Activated naive CD8-positive, alpha-beta T cell treated with anti-CD3 and anti-CD28 coated beads for 36 hours (primary cell): ENCODE results near the gene ZNF407. TPM values are rescaled to one million over a fixed set of nuclear protein-coding genes. Genes with fewer than 3 reads are reported as not detected.

Source experiments
- DNase-seq: peaks from one replicate; pipeline ENCODE4 v3.0.0; 2021
- H3K27ac Mint-ChIP-seq: one replicate; pipeline ENCODE4 v1.8.0; 2022; ENCODE audit warnings: mild to moderate bottlenecking, moderate library complexity, mixed read lengths
- H3K27me3 Mint-ChIP-seq: one replicate; pipeline ENCODE4 v1.8.0; 2022; ENCODE audit warnings: mild to moderate bottlenecking, mixed read lengths
- H3K36me3 Mint-ChIP-seq: one replicate; pipeline ENCODE4 v1.8.0; 2021; ENCODE audit warnings: mild to moderate bottlenecking, mixed read lengths
- H3K4me1 Mint-ChIP-seq: one replicate; pipeline ENCODE4 v1.8.0; 2021; ENCODE audit warnings: mixed read lengths
- H3K4me3 Mint-ChIP-seq: one replicate; pipeline ENCODE4 v1.8.0; 2022; ENCODE audit warnings: mild to moderate bottlenecking, moderate library complexity, mixed read lengths
- H3K9me3 Mint-ChIP-seq: one replicate; pipeline ENCODE4 v1.8.0; 2022; ENCODE audit warnings: mixed read lengths
- total RNA-seq, 2 experiments: library from RNA; stranded (reverse); gene quantifications; one replicate each; pipeline ENCODE4 v1.2.3, GENCODE V29; 2021

ZNF407 gene
- total RNA-seq, 2 experiments from 2014 or later, result 9.6 to 10.3 TPM

DNA sequence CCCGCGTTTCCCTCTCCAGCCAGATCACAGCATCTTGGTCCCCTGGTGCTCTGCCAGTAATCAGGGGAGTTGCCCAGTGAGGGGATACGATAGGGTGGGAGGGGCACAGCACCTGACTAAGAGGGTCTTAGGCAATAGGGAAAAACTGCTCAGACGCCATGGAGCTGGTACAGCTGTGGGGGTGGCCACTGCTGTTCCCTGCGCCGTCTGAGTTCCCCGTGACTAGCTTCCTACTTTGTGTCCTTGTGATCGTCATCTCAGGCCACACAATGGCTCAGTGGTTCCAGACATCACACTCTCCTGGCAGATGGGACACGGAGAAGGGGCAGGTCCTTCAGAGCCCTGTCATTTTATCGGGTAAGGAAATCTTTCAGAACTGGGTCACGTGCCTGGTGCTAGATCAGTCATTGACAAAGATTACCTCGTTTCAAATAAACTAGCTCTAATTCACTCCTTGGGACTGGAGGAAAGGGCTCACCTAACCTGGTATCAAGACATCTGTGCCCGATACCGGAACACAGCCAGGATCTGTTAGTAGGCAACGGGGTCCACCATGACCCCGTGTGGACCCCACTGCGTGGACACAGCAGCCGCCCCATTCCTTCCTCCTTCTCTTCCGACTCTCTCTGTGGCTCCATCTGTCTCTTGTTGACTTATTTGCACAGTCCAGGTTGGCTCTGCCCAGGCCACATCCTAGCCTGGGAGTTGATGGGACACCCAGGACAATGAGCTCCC is 509.7 kb downstream of the ZNF407 start:
- Mint-ChIP-seq H3K27me3 (no peaks in the 10 kb centered on the region), H3K9me3 (no peaks in the 10 kb centered on the region), H3K36me3 (no peaks in the 10 kb centered on the region), H3K27ac (no peak overlapping the region), H3K4me3 (no peak overlapping the region), H3K4me1 (no peaks in the 10 kb centered on the region)
- DNase-seq, result no peak

DNA sequence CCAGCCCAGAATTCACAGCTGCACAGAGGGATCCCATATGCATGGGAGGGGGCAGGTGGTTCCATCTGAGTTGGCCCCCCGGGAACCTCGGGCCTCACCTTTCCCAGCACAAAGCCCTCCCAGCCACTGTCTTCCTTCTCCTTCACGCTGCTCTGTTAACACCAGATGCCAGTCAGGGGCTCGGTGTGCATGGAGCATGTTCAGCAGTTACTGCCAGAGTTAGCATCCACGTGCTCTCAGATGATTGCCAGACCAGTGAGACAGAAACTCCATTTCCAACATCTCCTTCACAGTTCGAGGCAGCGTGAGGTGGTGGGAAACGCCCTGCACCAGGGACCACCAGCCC is 510.2 kb downstream of the ZNF407 start:
- Mint-ChIP-seq H3K4me3 (no peak overlapping the region), H3K27me3 (no peaks in the 10 kb centered on the region), H3K27ac (no peak overlapping the region), H3K36me3 (no peaks in the 10 kb centered on the region), H3K4me1 (no peaks in the 10 kb centered on the region), H3K9me3 (no peaks in the 10 kb centered on the region)
- no peak for DNase-seq

DNA sequence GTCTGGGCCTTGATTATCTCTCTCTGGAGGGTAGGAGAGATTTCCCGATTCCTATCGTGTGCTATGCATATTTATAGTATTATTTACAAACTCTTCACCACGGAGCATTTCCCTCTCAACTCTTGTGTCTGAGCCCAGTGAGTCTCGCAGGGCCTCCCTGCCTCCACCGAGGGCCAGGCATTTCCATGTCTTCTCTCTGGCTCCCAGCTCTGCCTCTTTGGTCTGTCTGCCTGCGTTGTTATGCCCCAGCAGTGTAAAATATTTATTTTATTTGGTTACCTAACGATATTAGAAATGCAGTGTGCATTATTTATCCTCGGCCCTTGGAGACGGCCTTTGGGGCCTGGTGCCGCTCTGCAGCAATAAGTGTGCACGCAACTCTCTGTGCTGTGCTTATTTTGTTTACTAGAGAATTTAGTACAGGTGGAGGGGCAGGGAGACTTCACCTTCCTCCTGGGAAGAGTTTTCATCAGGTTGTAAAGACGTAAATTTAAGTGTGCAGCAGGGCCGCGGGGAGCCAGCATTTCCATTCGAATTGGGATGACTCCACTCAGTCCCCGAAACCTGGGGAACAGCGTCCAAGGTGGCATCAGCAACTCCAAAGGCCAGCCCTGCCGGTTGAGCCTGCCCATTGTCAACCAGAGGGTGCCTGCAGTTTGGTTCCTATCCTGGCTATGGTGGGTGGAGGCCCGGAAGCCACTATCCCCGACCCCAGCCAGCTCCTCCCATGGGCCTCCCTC is 511.1 kb downstream of the ZNF407 start:
- H3K27me3 Mint-ChIP-seq, result no peaks in the 10 kb centered on the region
- H3K4me3 Mint-ChIP-seq, result no peak overlapping the region
- no peaks in the 10 kb centered on the region for H3K36me3 Mint-ChIP-seq
- no peak overlapping the region for H3K27ac Mint-ChIP-seq
- DNase-seq, result no peak
- H3K4me1 Mint-ChIP-seq, result no peaks in the 10 kb centered on the region
- H3K9me3 Mint-ChIP-seq, result no peaks in the 10 kb centered on the region

DNA sequence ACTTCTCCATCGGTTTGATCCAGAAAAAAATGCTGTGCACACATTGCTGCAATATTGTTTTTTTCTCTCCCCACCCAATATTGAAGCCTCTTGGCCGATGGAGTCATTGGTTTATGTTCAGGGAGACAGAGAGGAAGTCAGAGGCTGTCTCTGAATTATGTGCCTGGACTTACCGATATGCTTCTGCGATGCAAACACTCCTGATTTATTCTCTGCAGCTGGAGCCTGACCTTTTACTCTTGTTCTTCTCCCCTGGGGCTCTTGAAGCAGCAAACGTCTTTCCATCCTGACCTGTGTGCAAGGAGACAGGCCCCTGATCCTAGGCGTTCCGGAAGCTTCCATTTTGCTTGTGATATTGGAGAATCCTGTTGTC is 511.6 kb downstream of the ZNF407 start:
- Mint-ChIP-seq H3K27me3 (no peaks in the 10 kb centered on the region), H3K9me3 (no peaks in the 10 kb centered on the region), H3K4me1 (no peaks in the 10 kb centered on the region), H3K36me3 (no peaks in the 10 kb centered on the region), H3K27ac (no peak overlapping the region), H3K4me3 (no peak overlapping the region)
- no peak for DNase-seq

DNA sequence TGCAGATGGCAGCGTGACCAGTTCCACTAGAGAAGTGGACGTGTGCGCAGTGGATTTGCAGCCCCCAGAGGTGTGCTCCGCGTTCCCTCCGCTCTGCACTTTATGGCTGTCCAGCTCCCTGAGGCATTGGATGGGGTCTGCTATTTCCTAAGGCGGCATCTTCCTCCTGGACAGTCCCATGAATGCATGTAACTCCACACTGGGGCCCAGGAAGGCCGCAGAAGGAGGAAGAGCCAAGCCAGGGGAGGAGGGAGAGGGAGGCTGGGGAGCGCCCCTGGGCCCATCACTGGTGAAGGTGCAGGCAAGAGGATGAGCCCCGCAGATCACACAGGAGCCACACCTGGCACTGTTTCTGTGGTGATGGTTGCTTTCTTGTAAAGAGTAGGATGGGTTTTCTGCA is 512.1 kb downstream of the ZNF407 start:
- peaks cover under 1% of the 10 kb centered on the region for H3K4me1 Mint-ChIP-seq
- H3K9me3 Mint-ChIP-seq, result no peaks in the 10 kb centered on the region
- no peak overlapping the region for H3K4me3 Mint-ChIP-seq
- no peaks in the 10 kb centered on the region for H3K36me3 Mint-ChIP-seq
- no peaks in the 10 kb centered on the region for H3K27me3 Mint-ChIP-seq
- no peak overlapping the region for H3K27ac Mint-ChIP-seq
- DNase-seq, result no peak

DNA sequence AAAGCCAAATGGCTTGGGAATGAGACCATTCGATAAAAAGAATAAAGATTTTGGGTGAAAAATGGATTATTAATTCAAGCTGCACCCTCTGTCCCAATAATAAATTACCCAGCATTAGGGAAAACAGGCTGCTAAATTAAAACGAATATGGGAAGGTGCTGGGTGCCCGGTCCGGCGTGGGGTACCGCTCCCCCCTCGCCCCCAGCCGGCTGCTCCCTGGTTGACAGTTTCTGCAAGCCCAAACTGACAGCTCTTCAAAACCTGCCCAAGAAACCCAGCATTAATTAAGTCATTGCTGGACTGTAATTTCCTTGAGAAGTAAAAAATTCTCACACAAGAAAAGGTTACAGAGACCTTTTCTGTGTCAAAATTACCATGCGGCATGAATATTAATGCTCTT is 512.6 kb downstream of the ZNF407 start:
- Mint-ChIP-seq H3K4me3 (no peak overlapping the region), H3K9me3 (no peaks in the 10 kb centered on the region), H3K27ac (no peak overlapping the region), H3K36me3 (no peaks in the 10 kb centered on the region), H3K27me3 (no peaks in the 10 kb centered on the region), H3K4me1 (peaks cover 5% of the 10 kb centered on the region)
- DNase-seq, result no peak

DNA sequence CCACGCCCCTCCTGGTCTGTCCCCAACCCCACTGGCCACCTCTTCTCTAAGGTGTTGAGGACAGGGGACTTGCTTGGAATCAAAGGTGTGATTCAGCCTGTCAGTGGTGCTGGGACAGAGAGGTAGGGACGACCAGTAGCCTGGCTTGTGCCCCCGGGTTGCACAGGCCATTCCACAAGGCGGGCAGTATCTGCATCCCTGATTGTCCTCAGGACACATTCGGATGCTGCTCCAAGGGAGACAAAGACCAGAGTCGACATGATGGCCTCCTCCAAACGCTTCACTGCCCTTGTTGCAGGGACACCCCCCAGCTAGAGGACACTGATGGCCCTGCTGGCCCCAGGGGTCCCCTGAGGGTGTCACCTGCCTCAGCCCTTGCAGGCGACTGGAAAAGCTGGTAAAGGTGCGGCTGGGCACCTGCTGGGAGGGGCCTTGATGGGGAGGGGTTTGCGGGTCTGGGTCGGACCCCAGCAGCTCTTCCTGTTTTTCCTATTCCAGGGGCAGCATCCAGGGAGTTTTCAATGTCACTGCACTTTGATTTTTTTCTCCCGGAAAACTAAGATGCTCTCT is 513.3 kb downstream of the ZNF407 start:
- H3K27ac Mint-ChIP-seq, result no peak overlapping the region
- DNase-seq, result no peak
- H3K36me3 Mint-ChIP-seq, result no peaks in the 10 kb centered on the region
- H3K4me1 Mint-ChIP-seq, result peaks cover 5% of the 10 kb centered on the region
- no peak overlapping the region for H3K4me3 Mint-ChIP-seq
- H3K9me3 Mint-ChIP-seq, result no peaks in the 10 kb centered on the region
- no peaks in the 10 kb centered on the region for H3K27me3 Mint-ChIP-seq

DNA sequence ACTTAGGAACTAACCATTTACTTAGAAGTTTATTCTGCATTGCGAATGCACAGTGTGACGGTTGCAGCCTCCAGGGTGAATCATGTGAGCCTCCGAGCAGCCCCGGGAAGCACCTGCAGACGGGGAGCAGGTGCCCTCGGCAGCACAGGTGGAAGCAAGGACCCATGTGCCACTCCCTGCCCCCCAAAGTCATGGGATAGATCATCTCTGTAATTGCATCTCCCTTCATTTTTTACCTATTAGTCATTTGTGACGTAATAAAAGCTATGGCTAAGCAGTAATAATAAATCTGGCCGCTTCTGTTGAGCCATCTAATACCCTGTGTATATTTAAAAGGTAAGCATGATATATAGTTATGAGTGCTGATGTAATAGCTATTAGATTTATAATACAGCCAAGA is 514.1 kb downstream of the ZNF407 start:
- DNase-seq, result no peak
- H3K9me3 Mint-ChIP-seq, result no peaks in the 10 kb centered on the region
- no peaks in the 10 kb centered on the region for H3K36me3 Mint-ChIP-seq
- no peaks in the 10 kb centered on the region for H3K27me3 Mint-ChIP-seq
- H3K27ac Mint-ChIP-seq, result no peak overlapping the region
- H3K4me1 Mint-ChIP-seq, result peaks cover 5% of the 10 kb centered on the region
- H3K4me3 Mint-ChIP-seq, result no peak overlapping the region

DNA sequence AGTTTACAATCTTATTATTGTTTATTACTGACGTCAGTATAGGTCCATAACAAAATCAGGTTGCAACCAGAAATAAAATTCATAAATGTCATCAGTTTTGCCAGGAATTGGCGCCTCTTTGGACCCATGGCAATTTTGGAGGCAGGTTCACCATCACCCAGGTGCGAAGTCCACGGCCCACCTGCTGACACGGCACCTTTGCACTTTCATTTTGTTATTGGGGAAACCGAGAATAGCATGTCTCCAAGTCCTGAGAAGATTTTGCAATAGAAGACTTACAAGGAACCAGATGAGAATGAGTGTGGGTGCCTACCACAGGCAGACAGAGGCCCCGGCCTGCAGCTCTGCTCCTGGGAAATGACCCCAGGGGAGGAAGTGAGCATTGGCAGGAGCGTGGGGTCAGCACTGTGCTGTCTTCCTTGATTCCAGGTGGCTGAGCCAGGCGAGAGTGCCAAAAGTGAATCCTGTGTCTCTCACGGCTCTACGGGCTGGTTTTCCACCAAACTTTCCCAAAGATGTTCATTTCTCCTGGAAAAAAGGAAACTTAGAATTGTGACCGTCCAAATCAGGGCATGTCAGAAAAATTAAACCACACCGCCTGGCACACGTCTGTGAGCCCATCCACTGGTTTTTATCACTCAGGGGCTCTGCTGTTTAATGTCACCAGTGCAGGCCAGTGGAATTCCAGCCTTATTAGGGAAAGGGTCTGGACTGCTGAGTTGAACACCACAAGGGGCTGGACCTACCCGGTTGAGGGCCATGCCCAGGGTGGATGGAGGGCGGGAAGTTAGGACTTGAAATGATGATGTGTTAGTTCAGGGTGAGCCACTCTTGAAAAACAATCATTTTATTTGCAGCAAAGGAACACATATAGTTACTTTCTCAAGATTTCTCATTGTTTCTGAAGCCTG is 514.8 kb downstream of the ZNF407 start:
- Mint-ChIP-seq H3K27ac (no peak overlapping the region), H3K4me3 (no peak overlapping the region), H3K27me3 (no peaks in the 10 kb centered on the region), H3K36me3 (no peaks in the 10 kb centered on the region), H3K9me3 (no peaks in the 10 kb centered on the region), H3K4me1 (peaks cover 5% of the 10 kb centered on the region)
- no peak for DNase-seq

DNA sequence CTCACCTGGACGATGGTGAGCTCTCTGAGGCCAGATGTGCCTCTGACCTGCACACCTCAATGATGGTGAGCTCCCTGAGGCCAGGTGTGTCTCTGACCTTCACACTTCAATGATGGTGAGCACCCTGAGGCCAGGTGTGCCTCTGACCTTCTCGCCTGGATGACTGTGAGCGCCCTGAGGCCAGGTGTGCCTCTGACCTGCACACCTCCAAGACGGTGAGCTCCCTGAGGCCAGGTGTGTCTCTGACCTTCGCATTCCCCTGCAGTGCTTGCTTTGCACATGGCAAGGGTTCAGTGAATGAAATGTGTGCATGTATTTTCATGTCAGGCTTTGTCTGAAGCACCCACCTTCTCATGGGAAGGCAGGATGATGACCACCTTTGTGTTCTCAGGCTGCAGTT is 515.8 kb downstream of the ZNF407 start:
- Mint-ChIP-seq H3K36me3 (no peaks in the 10 kb centered on the region), H3K27ac (no peak overlapping the region), H3K27me3 (no peaks in the 10 kb centered on the region), H3K4me1 (peaks cover 5% of the 10 kb centered on the region), H3K4me3 (no peak overlapping the region), H3K9me3 (no peaks in the 10 kb centered on the region)
- DNase-seq, result no peak

DNA sequence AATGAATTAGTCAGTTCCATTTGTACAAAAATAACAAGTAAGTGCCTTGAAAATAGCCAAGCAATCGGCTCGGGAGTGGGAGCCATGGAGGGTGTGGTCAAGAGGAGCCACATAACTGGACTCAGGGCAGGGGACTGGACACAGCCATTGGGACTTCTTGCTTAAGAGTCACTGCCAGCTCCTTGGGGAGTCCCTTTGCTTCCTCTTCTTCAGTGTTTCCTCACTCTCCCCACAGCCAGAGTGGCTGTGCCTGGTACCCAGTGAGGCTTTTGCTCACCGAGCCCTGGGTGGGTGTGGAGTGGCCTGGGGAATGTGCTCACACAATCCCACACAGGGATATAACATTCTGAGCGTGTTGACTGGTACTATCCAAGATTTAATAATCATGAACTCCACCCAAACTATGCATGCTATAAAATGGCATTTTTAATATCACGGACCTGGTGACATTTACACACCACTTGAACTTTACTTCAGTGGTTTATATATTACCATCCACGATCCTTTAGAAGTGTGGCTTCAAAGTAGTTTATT is 516.6 kb downstream of the ZNF407 start:
- Mint-ChIP-seq H3K4me1 (peaks cover 5% of the 10 kb centered on the region), H3K36me3 (no peaks in the 10 kb centered on the region), H3K4me3 (no peak overlapping the region), H3K9me3 (no peaks in the 10 kb centered on the region), H3K27me3 (no peaks in the 10 kb centered on the region), H3K27ac (no peak overlapping the region)
- no peak for DNase-seq

Other genes starting within 250 kb of the ZNF407 start
- not detected for gene DIPK1C, start 140.6 kb upstream of the ZNF407 start, total RNA-seq
- 100 to 1,000 TPM; 201 to 207 TPM for gene CNDP2, start 101.5 kb upstream of the ZNF407 start, total RNA-seq
- not detected for gene CNDP1, start 63.4 kb upstream of the ZNF407 start, total RNA-seq